Hematopoietic multipotent progenitor cell treated with erythropoietin and hydrocortisone succinate and interleukin-3 and kit ligand, for 8 days (in vitro differentiated cells): Measurements from ENCODE around the gene CBARP.
A peak's percentile ranks its signal among the peaks of the same experiment; 100 is the strongest.
"Not testable (repeated sequence)": the region's sequence is repeated elsewhere in the genome, so short reads cannot be mapped to it uniquely, and the experiment has no call there.

Experiments used
- DNase-seq: peaks from one replicate; pipeline ENCODE4 v3.0.0-alpha.2; 2015

Gene CBARP

GRCh38 chr19:1250437-1251260 lies 12.8 kb upstream of the CBARP start:
- peak; percentile 43 for DNase-seq

GRCh38 chr19:1249990-1250436 lies 12.2 kb upstream of the CBARP start:
- DNase-seq = no peak

- peak; percentile 95 for DNase-seq
Measured at GRCh38 chr19:1249298-1249989, 11.6 kb upstream of the CBARP start.

- peak; percentile 65 for DNase-seq
Measured at GRCh38 chr19:1248786-1249297, 11.0 kb upstream of the CBARP start.

GRCh38 chr19:1248139-1248785 lies 10.5 kb upstream of the CBARP start, which contains the start of gene MIDN:
MIDN (plus strand) TSS chr19:1248583; CDS start chr19:1250297, 1,714 bp downstream.
- DNase-seq = peak; percentile 67

- no peak for DNase-seq
Measured at GRCh38 chr19:1247748-1248138, 9.9 kb upstream of the CBARP start.

- not testable (repeated sequence) for DNase-seq
Measured at GRCh38 chr19:1246265-1247087, 8.7 kb upstream of the CBARP start.

- DNase-seq = no peak
Measured at GRCh38 chr19:1245494-1246264, 7.9 kb upstream of the CBARP start.

GRCh38 chr19:1244693-1245451 lies 7.1 kb upstream of the CBARP start:
- DNase-seq = peak; percentile 67

GRCh38 chr19:1243768-1244692 lies 6.2 kb upstream of the CBARP start:
- peak; percentile 85 for DNase-seq

- peak; percentile 96 for DNase-seq
Measured at GRCh38 chr19:1241417-1242095, 3.8 kb upstream of the CBARP start, which contains the start of gene ATP5F1D. ATP5F1D (plus strand) TSS chr19:1241751; CDS start chr19:1241851, 100 bp downstream.

GRCh38 chr19:1240925-1241324 lies 3.1 kb upstream of the CBARP start:
- DNase-seq = no peak

GRCh38 chr19:1239796-1240737 lies 2.3 kb upstream of the CBARP start:
- DNase-seq = peak; percentile 84

GRCh38 chr19:1239420-1239795 lies 1.6 kb upstream of the CBARP start:
- no peak for DNase-seq

- DNase-seq = no peak
Measured at GRCh38 chr19:1238369-1239303, 831 bp upstream of the CBARP start.

GRCh38 chr19:1237027-1237659 lies 662 bp downstream of the CBARP start:
- no peak for DNase-seq
